Fibroblast of skin of right quadriceps (primary cell): ENCODE data around the gene COL6A2.
"Not testable (repeated sequence)": the region's sequence is repeated elsewhere in the genome, so short reads cannot be mapped to it uniquely, and the experiment has no call there.

ENCODE experiments used
- DNase-seq: peaks from one replicate; pipeline ENCODE4 v3.0.0-alpha.2; 2013

COL6A2 gene

GRCh38 chr21:46127239-46128105, 29.6 kb downstream of the COL6A2 start:
- no peak for DNase-seq

- DNase-seq, result no peak
Observed at GRCh38 chr21:46128106-46128932, 30.4 kb downstream of the COL6A2 start.

DNA sequence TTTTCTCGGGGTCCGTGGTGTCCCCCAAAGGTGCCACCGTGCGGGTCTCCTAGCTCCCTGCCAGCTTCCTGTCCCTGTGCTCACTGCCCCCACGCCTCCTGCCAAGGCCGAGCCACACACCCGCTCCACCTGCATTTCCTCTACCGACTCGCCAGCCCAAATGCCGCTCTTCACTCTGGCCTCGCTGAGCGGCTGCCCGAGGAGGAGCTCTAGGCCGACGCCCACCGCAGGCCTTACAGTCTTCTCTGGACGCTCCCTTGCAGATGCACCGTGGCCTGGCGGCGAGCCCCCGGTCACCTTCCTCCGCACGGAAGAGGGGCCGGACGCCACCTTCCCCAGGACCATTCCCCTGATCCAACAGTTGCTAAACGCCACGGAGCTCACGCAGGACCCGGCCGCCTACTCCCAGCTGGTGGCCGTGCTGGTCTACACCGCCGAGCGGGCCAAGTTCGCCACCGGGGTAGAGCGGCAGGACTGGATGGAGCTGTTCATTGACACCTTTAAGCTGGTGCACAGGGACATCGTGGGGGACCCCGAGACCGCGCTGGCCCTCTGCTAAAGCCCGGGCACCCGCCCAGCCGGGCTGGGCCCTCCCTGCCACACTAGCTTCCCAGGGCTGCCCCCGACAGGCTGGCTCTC, 31.1 kb downstream of the COL6A2 start:
- DNase-seq, result no peak

DNA sequence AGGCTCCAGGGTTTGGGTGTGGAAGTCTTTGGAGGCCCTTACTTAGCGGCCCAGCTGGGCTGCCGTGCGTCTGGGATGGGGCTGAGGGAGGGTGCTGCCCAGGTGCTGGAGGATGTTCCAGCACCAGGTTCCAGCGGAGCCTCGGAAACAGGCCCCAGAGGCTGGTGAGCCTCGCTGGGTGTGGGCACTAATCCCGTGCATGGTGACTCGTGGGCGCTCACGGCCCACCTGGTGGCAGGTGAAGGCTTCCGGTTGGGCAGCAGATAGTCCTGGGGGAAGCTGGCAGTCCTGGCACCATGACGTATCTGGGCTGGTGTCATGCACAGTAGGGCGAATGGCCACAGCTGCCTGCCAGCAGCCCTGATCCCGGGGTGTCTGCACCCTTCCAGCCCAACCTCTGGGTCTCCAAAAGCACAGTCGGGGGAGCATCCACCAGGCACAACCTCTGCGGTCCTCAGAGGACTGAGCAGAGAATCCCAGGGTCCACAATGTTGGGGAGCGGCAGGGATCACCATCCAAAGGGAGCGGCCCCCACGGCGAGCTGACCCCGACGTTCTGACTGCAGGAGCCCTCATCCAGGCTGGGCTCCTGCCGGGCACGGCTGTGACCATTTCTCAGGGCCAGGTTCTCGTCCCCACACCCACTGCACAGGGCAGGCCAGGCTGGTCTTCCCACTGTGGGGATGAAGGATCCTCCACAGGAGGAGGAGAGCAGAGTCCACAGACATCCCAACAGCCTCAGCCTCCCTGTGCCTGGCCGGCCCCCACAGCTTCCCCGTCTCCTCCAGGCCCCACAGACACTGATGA, 32.1 kb downstream of the COL6A2 start:
- DNase-seq, result no peak

DNA sequence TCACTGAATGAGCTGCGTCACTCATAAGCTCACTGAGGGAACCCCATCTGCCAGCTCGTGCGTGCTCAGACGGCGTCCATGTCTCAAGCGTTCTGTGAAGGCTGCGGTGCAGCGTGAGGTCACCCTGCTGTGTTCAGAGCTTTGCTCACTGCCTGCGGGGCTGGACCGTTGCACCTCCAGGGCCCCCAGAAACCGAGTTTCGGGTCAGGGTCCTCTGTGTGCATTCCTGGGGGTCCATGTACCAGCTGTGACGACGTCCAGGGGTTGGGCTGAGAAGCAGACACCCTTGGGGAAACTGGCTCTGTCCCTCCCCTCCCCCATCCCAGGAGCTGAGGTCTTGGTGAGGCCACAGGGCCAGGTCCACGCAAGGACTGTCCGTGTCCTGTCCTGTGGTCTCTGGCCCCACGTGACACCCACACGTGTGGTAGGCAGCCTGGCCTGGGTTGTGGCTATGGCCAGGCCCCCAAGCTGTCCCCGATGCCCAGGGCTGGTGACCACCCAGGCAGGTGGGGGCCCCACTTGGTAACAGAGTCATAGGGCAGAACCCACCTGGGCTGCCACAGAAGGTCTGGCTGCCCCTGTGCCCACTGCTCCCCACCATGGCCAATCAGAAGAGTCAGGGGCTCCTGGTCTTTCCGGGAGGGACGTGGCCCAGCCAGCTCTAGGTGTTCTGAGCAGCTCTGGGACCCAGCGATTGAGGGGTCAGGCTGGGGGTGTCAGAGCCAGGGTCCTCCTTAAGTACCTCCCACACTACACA, 33.1 kb downstream of the COL6A2 start:
- DNase-seq, result no peak

DNA sequence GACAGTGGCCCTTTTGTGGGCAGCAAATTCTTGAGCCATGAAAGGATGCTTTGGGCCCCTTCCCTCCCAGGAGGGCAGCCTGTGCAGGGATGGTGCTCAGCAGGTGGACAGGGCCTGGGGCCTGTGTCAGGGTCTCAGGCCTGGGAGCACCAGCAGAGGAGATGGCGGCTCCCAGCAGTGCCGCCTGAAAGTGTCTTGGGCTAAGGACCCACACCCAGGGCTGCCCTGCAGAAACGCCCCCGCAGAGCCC, 33.6 kb downstream of the COL6A2 start:
- DNase-seq, result no peak

DNA sequence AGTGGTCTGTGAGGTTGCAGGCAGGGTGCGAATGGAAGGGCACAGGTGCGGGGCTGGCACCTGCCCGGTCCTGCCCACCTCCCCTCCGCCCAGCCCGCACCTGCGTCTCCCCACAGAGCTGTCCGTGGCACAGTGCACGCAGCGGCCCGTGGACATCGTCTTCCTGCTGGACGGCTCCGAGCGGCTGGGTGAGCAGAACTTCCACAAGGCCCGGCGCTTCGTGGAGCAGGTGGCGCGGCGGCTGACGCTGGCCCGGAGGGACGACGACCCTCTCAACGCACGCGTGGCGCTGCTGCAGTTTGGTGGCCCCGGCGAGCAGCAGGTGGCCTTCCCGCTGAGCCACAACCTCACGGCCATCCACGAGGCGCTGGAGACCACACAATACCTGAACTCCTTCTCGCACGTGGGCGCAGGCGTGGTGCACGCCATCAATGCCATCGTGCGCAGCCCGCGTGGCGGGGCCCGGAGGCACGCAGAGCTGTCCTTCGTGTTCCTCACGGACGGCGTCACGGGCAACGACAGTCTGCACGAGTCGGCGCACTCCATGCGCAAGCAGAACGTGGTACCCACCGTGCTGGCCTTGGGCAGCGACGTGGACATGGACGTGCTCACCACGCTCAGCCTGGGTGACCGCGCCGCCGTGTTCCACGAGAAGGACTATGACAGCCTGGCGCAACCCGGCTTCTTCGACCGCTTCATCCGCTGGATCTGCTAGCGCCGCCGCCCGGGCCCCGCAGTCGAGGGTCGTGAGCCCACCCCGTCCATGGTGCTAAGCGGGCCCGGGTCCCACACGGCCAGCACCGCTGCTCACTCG, 34.1 kb downstream of the COL6A2 start:
- DNase-seq, result no peak

GRCh38 chr21:46135782-46136395, 38.0 kb downstream of the COL6A2 start:
- no peak for DNase-seq

GRCh38 chr21:46136739-46137349, 38.9 kb downstream of the COL6A2 start:
- DNase-seq, result no peak

- DNase-seq, result no peak
Observed at GRCh38 chr21:46137908-46138307, 40.0 kb downstream of the COL6A2 start.

- no peak for DNase-seq
Observed at GRCh38 chr21:46138383-46138970, 40.6 kb downstream of the COL6A2 start.

GRCh38 chr21:46139686-46140085, 41.8 kb downstream of the COL6A2 start:
- no peak for DNase-seq

DNA sequence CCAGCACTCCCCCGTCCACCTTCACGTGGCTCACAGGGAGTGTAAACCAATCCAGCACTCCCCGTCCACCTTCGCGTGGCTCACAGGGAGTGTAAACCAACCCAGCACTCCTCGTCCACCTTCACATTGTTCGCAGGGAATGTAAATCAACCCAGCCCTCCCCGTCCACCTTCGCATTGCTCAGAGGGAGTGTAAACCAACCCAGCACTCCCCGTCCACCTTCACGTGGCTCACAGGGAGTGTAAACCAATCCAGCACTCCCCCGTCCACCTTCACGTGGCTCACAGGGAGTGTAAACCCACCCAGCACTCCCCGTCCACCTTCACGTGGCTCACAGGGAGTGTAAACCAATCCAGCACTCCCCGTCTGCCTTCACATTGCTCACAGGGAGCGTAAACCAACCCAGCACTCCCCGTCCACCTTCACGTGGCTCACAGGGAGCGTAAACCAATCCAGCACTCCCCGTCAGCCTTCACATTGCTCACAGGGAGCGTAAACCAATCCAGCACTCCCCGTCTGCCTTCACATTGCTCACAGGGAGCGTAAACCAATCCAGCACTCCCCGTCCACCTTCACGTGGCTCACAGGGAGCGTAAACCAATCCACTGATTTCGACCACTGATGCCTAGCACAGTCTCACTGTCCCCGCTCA, 42.6 kb downstream of the COL6A2 start:
- DNase-seq, result not testable (repeated sequence)

DNA sequence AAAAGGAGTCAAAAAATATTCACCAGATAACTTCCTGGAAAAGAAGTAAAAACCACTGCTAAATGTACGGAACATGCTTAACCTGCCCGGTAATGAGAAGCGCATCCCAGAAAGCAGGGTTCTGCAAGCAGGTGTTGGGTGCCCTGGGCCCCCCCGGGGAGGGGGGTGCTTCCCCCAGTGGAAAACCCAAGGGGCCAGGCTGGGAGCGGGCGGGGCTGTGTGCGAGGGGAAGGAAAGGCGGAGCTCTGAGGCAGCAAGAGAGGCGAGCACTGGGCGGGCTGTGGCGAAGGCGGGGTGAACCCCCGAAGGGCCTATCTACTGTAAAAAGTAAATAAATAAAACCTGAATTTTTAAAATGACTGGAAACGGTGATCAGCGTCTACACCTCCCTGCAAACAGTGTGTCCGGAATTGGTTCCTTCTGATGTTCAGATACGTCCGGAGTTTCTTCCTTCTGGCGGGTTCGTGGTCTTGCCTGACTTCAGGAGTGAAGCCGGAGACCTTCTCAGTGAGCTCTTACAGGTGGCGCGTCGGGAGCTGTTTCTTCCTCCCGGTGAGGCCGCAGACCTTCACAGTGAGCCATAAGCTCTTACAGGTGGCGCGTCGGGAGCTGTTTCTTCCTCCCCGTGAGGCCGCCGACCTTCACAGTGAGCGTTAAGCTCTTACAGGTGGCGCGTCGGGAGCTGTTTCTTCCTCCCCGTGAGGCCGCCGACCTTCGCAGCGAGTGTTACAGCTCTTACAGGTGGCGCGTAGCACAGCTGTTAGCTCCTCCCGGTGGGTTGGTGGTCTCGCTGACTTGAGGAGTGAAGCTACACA, 44.1 kb downstream of the COL6A2 start:
- DNase-seq, result no peak

- no peak for DNase-seq
Observed at GRCh38 chr21:46142582-46143473, 44.9 kb downstream of the COL6A2 start.

GRCh38 chr21:46144464-46145070, 46.7 kb downstream of the COL6A2 start:
- no peak for DNase-seq
